NCI-H345 (cell line): ENCODE data around the gene C2orf49.
"Not testable (repeated sequence)": the region's sequence is repeated elsewhere in the genome, so short reads cannot be mapped to it uniquely, and the experiment has no call there.

Source experiments
- DNase-seq: peaks from one replicate; lab custom pipeline; 2025; lab: John Stamatoyannopoulos, UW

C2orf49 gene

GRCh38 chr2:105321875-105322646, 15.3 kb upstream of the C2orf49 start:
- no peak for DNase-seq

GRCh38 chr2:105323111-105323510, 14.2 kb upstream of the C2orf49 start:
- no peak for DNase-seq

- no peak for DNase-seq
Observed at GRCh38 chr2:105324101-105324500, 13.2 kb upstream of the C2orf49 start.

- no peak for DNase-seq
Observed at GRCh38 chr2:105324732-105325131, 12.6 kb upstream of the C2orf49 start.

- no peak for DNase-seq
Observed at GRCh38 chr2:105325389-105325963, 11.9 kb upstream of the C2orf49 start.

- not testable (repeated sequence) for DNase-seq
Observed at GRCh38 chr2:105327271-105327670, 10.1 kb upstream of the C2orf49 start.

GRCh38 chr2:105327690-105328089, 9.7 kb upstream of the C2orf49 start:
- DNase-seq, result no peak

- peak; percentile 43 for DNase-seq
Observed at GRCh38 chr2:105328281-105329196, 8.8 kb upstream of the C2orf49 start.

- no peak for DNase-seq
Observed at GRCh38 chr2:105329197-105329554, 8.2 kb upstream of the C2orf49 start.

- peak; percentile 47 for DNase-seq
Observed at GRCh38 chr2:105329561-105330495, 7.5 kb upstream of the C2orf49 start, which contains the start of gene TGFBRAP1. TGFBRAP1 (minus strand) TSS chr2:105329735; CDS start chr2:105308301, 21,434 bp downstream.

- DNase-seq, result no peak
Observed at GRCh38 chr2:105330681-105331375, 6.5 kb upstream of the C2orf49 start.

GRCh38 chr2:105334211-105334610, 3.1 kb upstream of the C2orf49 start:
- DNase-seq, result no peak

GRCh38 chr2:105335469-105335868, 1.9 kb upstream of the C2orf49 start:
- DNase-seq, result no peak

GRCh38 chr2:105336786-105337121, 586 bp upstream of the C2orf49 start:
- no peak for DNase-seq

- no peak for DNase-seq
Observed at GRCh38 chr2:105338020-105338385, 663 bp downstream of the C2orf49 start.

GRCh38 chr2:105339414-105339813, 2.1 kb downstream of the C2orf49 start:
- no peak for DNase-seq

- DNase-seq, result no peak
Observed at GRCh38 chr2:105344704-105345345, 7.5 kb downstream of the C2orf49 start.

- no peak for DNase-seq
Observed at GRCh38 chr2:105357122-105357521, 19.8 kb downstream of the C2orf49 start.

GRCh38 chr2:105358593-105358992, 21.3 kb downstream of the C2orf49 start:
- DNase-seq, result no peak

GRCh38 chr2:105361102-105361889, 24.0 kb downstream of the C2orf49 start:
- no peak for DNase-seq
